ENCODE data around the gene TTLL9.

GRCh38 chr20:31862157-31862470 is 8.3 kb upstream of the TTLL9 start:
- no peak for TF ChIP-seq SMC3 (conservative IDR thresholded peaks at IDR 0.05; ENCODE audit: poor library complexity)
- TF ChIP-seq, protein P1, sequence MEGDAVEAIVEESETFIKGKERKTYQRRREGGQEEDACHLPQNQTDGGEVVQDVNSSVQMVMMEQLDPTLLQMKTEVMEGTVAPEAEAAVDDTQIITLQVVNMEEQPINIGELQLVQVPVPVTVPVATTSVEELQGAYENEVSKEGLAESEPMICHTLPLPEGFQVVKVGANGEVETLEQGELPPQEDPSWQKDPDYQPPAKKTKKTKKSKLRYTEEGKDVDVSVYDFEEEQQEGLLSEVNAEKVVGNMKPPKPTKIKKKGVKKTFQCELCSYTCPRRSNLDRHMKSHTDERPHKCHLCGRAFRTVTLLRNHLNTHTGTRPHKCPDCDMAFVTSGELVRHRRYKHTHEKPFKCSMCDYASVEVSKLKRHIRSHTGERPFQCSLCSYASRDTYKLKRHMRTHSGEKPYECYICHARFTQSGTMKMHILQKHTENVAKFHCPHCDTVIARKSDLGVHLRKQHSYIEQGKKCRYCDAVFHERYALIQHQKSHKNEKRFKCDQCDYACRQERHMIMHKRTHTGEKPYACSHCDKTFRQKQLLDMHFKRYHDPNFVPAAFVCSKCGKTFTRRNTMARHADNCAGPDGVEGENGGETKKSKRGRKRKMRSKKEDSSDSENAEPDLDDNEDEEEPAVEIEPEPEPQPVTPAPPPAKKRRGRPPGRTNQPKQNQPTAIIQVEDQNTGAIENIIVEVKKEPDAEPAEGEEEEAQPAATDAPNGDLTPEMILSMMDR (IDR thresholded peaks at IDR 0.05; ENCODE audit: poor library complexity, severe bottlenecking), result no peak
- no peak for TF ChIP-seq POLR2AphosphoS5 (IDR thresholded peaks at IDR 0.05)
- no peak for TF ChIP-seq MXI1 (conservative IDR thresholded peaks at IDR 0.05; ENCODE audit: poor library complexity, severe bottlenecking)
- TF ChIP-seq TAF1 (IDR thresholded peaks at IDR 0.05; ENCODE audit: low read depth), result peak; percentile 68
- no peak for TF ChIP-seq EZH2 (IDR thresholded peaks at IDR 0.05; ENCODE audit: borderline replicate concordance, insufficient read depth, low read length, poor library complexity, severe bottlenecking)

Measured in neural cell (in vitro differentiated cells).